Measurements from ENCODE around the gene MAML3.

Gene MAML3

GRCh38 chr4:140080883-140081282 is 73.1 kb downstream of the MAML3 start:
- DNase-seq (ENCODE audit: insufficient read length, low spot score) (no peak), FAIRE-seq (peak; percentile 67)
- TF ChIP-seq CTCF (IDR thresholded peaks at IDR 0.05; ENCODE audit: insufficient read depth, missing control alignments): no peak

GRCh38 chr4:140078366-140078765 is 75.6 kb downstream of the MAML3 start:
- no peak for TF ChIP-seq CTCF (IDR thresholded peaks at IDR 0.05; ENCODE audit: insufficient read depth, missing control alignments)
- no peak for DNase-seq (ENCODE audit: insufficient read length, low spot score)
- no peak for FAIRE-seq

DNA sequence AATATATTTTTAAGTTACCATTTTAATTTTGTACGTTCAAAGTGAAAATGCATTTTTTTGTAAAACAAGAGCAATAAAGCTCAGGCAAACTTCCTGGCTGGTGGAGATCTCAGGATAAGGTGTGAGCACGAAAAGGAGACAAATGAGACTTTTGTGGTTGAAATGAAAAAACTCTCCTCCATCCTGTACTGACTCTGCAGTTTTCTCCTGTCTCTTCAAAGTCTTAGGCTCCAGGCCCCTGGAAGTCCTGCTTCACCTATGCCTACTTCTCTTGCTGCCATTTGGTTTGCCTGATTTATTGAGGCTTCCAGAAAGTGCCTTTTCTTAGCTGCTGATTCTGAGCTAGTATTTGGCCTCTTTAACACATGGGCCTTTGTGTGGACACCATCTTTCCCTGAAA is 77.7 kb downstream of the MAML3 start:
- DNase-seq (ENCODE audit: insufficient read length, low spot score) (no peak), FAIRE-seq (no peak)
- TF ChIP-seq CTCF (IDR thresholded peaks at IDR 0.05; ENCODE audit: insufficient read depth, missing control alignments): no peak

DNA sequence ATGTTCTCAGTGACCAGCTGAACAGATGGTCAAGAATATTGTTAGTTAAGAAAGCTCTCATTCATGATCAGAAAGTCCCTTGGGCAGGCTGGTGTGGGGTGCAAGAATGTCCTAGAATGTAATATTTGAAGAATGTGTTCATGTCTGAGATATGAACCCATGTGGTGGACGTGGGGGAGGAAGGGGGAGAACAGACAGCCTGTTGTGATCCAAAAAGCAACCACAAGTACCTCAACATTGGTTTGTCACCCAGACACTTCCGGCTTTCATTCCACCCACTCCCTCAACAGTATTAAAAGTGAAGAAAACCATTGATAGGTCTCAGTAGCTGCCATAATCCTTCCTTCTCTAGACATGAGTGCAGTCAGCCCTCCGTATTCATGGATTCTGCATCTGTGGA is 82.2 kb downstream of the MAML3 start:
- TF ChIP-seq CTCF (IDR thresholded peaks at IDR 0.05; ENCODE audit: insufficient read depth, missing control alignments): no peak
- no peak for DNase-seq (ENCODE audit: insufficient read length, low spot score)
- peak; percentile 61 for FAIRE-seq

GRCh38 chr4:140070973-140071372 is 83.0 kb downstream of the MAML3 start:
- DNase-seq (ENCODE audit: insufficient read length, low spot score) (no peak), FAIRE-seq (no peak)
- TF ChIP-seq CTCF (IDR thresholded peaks at IDR 0.05; ENCODE audit: insufficient read depth, missing control alignments): no peak

DNA sequence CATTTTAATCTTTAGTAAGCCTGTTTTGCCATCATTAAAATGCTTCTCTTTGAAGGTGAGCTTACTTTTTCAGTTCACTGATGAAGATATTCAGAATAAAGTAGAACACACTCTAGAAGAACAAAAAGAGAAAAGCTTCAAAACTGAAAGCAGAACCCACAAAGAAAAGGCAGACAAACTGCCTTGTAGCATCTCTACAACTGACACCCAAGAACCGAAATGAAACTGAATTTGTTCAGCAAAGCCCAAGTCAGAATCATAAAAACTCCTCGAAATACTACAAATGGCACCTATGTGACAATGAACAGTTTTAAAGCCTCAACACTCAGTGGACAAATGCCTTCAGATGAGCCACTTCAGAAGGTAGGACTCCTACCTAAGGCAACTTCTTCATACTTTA is 83.6 kb downstream of the MAML3 start:
- FAIRE-seq (no peak), DNase-seq (ENCODE audit: insufficient read length, low spot score) (no peak)

DNA sequence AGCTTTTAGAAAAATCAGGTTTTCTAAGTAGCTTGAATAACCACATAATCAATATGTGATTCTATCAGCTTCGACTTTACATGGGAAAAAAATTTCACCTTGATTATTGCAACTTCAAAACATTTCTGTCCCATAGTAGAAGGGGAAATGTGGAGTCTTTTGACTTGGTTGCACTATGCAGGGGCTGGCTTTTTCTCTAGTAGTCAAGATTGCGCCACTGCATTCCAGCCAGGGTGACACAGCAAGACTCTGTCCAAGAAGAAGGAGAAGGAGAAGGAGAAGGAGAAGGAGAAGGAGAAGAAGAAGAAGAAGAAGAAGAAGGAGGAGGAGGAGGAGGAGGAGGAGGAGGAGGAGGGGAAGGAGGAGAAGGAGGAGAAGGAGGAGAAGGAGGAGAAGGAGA is 84.9 kb downstream of the MAML3 start:
- DNase-seq (ENCODE audit: insufficient read length, low spot score) (no peak), FAIRE-seq (no peak)
- no peak for TF ChIP-seq CTCF (IDR thresholded peaks at IDR 0.05; ENCODE audit: insufficient read depth, missing control alignments)

More for the DNA sequence above, 83.6 kb downstream of the MAML3 start:
- no peak for TF ChIP-seq CTCF (IDR thresholded peaks at IDR 0.05; ENCODE audit: insufficient read depth, missing control alignments)
